GM13977 (cell line): ENCODE measurements around the gene SPPL3.

Experiments used
- DNase-seq: peaks from one replicate; pipeline ENCODE4 v3.0.0; 2012; ENCODE audit warnings: low spot score
- CTCF ChIP-seq: IDR thresholded peaks from 2 replicates; pipeline ENCODE4 v1.5.1; 2012; ENCODE audit warnings: mild to moderate bottlenecking, control low read depth; ENCODE audit not compliant: insufficient read depth; ENCODE audit errors: extremely low read depth, missing control alignments
- in situ Hi-C: fragments of 300-500 bp; cut with MboI; formaldehyde crosslinking; loops from one replicate; pipeline ENCODE4 v1.12.0; 2022; ENCODE audit warnings: low sequenced_read_pairs, low pct_unique_long_range_greater_than_20kb, mixed read lengths, inconsistent platforms; ENCODE audit not compliant: unreplicated experiment

SPPL3 gene

GRCh38 chr12:120790114-120790513 lies 114.0 kb downstream of the SPPL3 start:
- in situ Hi-C loops: no loop called here

GRCh38 chr12:120787889-120788288 lies 116.3 kb downstream of the SPPL3 start:
- TF ChIP-seq CTCF: no peak
- in situ Hi-C loops: no loop called here
- no peak for DNase-seq

More at GRCh38 chr12:120790114-120790513, 114.0 kb downstream of the SPPL3 start:
- DNase-seq: no peak
- no peak for TF ChIP-seq CTCF

GRCh38 chr12:120784804-120785203 lies 119.4 kb downstream of the SPPL3 start:
- no peak for TF ChIP-seq CTCF
- in situ Hi-C loops: no loop called here
- DNase-seq: no peak

- TF ChIP-seq CTCF: no peak
- DNase-seq: no peak
- in situ Hi-C loops: no loop called here
Measured at GRCh38 chr12:120783197-120783596, 121.0 kb downstream of the SPPL3 start.

- no peak for DNase-seq
- TF ChIP-seq CTCF: no peak
- in situ Hi-C loops: no loop called here
Measured at GRCh38 chr12:120775862-120776552, 128.2 kb downstream of the SPPL3 start.

- in situ Hi-C loops: no loop called here
- TF ChIP-seq CTCF: no peak
- no peak for DNase-seq
Measured at GRCh38 chr12:120774169-120774916, 129.8 kb downstream of the SPPL3 start.
